Activated T-cell treated with anti-CD3 and anti-CD28 coated beads, Interleukin-2, amount 50 U/mL, for 72 hours (primary cell): ENCODE measurements around the gene SRGAP1. TPM values are rescaled to one million over a fixed set of nuclear protein-coding genes. Genes with fewer than 3 reads are reported as not detected.

ENCODE experiments used
- ATAC-seq, 2 donors: fragments of 150-1000 bp; cut with Tn5 transposase; replicated peaks in 1 of 2; 2 replicates each; pipeline ENCODE4 v1.10.0; 2021; ENCODE audit warnings: moderate library complexity in 2 of 2, mild to moderate bottlenecking in 1 of 2
- DNase-seq, 2 donors: peaks; one replicate each; pipeline ENCODE4 v3.0.0; 2021 to 2022; ENCODE audit warnings: mixed read lengths in 1 of 2
- H3K27ac Mint-ChIP-seq: one replicate; pipeline ENCODE4 v1.8.0; 2022; ENCODE audit warnings: mild to moderate bottlenecking, moderate library complexity, mixed read lengths
- H3K27me3 Mint-ChIP-seq: one replicate; pipeline ENCODE4 v1.8.0; 2022; ENCODE audit warnings: low read depth, mixed read lengths
- H3K36me3 Mint-ChIP-seq, 2 donors: one replicate each; pipeline ENCODE4 v1.8.0; 2022; ENCODE audit warnings: mixed read lengths in 2 of 2, mild to moderate bottlenecking in 1 of 2; ENCODE audit not compliant: insufficient read depth in 2 of 2
- H3K4me1 Mint-ChIP-seq: one replicate; pipeline ENCODE4 v1.8.0; 2022; ENCODE audit warnings: low read depth, mixed read lengths
- H3K4me3 Mint-ChIP-seq, 2 donors: one replicate each; pipeline ENCODE4 v1.8.0; 2022; ENCODE audit warnings: mild to moderate bottlenecking in 2 of 2, mixed read lengths in 2 of 2, moderate library complexity in 2 of 2
- H3K9me3 Mint-ChIP-seq, 2 donors: one replicate each; pipeline ENCODE4 v1.8.0; 2022; ENCODE audit warnings: mixed read lengths in 2 of 2
- total RNA-seq, 2 donors: library from RNA; stranded (reverse); gene quantifications; one replicate each; pipeline ENCODE4 v1.2.3, GENCODE V29; 2022

Gene SRGAP1
- total RNA-seq, 2 donors from 2014 or later: 0.02 to 0.19 TPM

- no peak overlapping the region for H3K4me3 Mint-ChIP-seq
- H3K4me1 Mint-ChIP-seq: no peaks in the 10 kb centered on the region
- no peaks in the 10 kb centered on the region for H3K9me3 Mint-ChIP-seq
- H3K27ac Mint-ChIP-seq: no peak overlapping the region
- ATAC-seq: no peak
- peaks cover 5% of the 10 kb centered on the region for H3K27me3 Mint-ChIP-seq
- H3K36me3 Mint-ChIP-seq: no peaks in the 10 kb centered on the region
- DNase-seq: no peak
Measured at GRCh38 chr12:63944034-63944579, 99.6 kb downstream of the SRGAP1 start.

GRCh38 chr12:63944586-63945228, 100.2 kb downstream of the SRGAP1 start:
- DNase-seq (no peak), ATAC-seq (no peak)
- no peaks in the 10 kb centered on the region for H3K9me3 Mint-ChIP-seq
- no peak overlapping the region for H3K4me3 Mint-ChIP-seq
- no peaks in the 10 kb centered on the region for H3K4me1 Mint-ChIP-seq
- H3K27me3 Mint-ChIP-seq: peaks cover 5% of the 10 kb centered on the region
- no peak overlapping the region for H3K27ac Mint-ChIP-seq
- no peaks in the 10 kb centered on the region for H3K36me3 Mint-ChIP-seq

- Mint-ChIP-seq H3K4me1 (no peaks in the 10 kb centered on the region), H3K36me3 (no peaks in the 10 kb centered on the region), H3K4me3 (no peak overlapping the region), H3K27ac (no peak overlapping the region), H3K27me3 (peaks cover 5% of the 10 kb centered on the region), H3K9me3 (no peaks in the 10 kb centered on the region)
- DNase-seq: no peak
- no peak for ATAC-seq
Measured at GRCh38 chr12:63945777-63946176, 101.3 kb downstream of the SRGAP1 start.

GRCh38 chr12:63948211-63948610, 103.7 kb downstream of the SRGAP1 start:
- H3K36me3 Mint-ChIP-seq: no peaks in the 10 kb centered on the region
- no peaks in the 10 kb centered on the region for H3K9me3 Mint-ChIP-seq
- ATAC-seq: no peak
- H3K27me3 Mint-ChIP-seq: peaks cover 12% of the 10 kb centered on the region
- no peak for DNase-seq
- no peaks in the 10 kb centered on the region for H3K4me1 Mint-ChIP-seq
- H3K27ac Mint-ChIP-seq: no peak overlapping the region
- H3K4me3 Mint-ChIP-seq: no peak overlapping the region

GRCh38 chr12:63949902-63950301, 105.4 kb downstream of the SRGAP1 start:
- Mint-ChIP-seq H3K27me3 (peaks cover 12% of the 10 kb centered on the region), H3K27ac (no peak overlapping the region), H3K9me3 (no peaks in the 10 kb centered on the region), H3K36me3 (no peaks in the 10 kb centered on the region), H3K4me3 (no peak overlapping the region), H3K4me1 (no peaks in the 10 kb centered on the region)
- ATAC-seq (no peak), DNase-seq (no peak)

- Mint-ChIP-seq H3K27ac (no peak overlapping the region), H3K9me3 (no peaks in the 10 kb centered on the region), H3K4me3 (no peak overlapping the region), H3K27me3 (peaks cover 7% of the 10 kb centered on the region), H3K36me3 (no peaks in the 10 kb centered on the region), H3K4me1 (no peaks in the 10 kb centered on the region)
- DNase-seq (no peak), ATAC-seq (no peak)
Measured at GRCh38 chr12:63952995-63953394, 108.5 kb downstream of the SRGAP1 start.

GRCh38 chr12:63955831-63956666, 111.5 kb downstream of the SRGAP1 start:
- H3K9me3 Mint-ChIP-seq: no peaks in the 10 kb centered on the region
- ATAC-seq (no peak), DNase-seq (no peak)
- no peaks in the 10 kb centered on the region for H3K36me3 Mint-ChIP-seq
- no peak overlapping the region for H3K4me3 Mint-ChIP-seq
- no peaks in the 10 kb centered on the region for H3K4me1 Mint-ChIP-seq
- H3K27ac Mint-ChIP-seq: no peak overlapping the region
- H3K27me3 Mint-ChIP-seq: peaks cover 7% of the 10 kb centered on the region

GRCh38 chr12:63957496-63957895, 113.0 kb downstream of the SRGAP1 start:
- H3K36me3 Mint-ChIP-seq: no peaks in the 10 kb centered on the region
- no peaks in the 10 kb centered on the region for H3K9me3 Mint-ChIP-seq
- DNase-seq: no peak
- H3K4me3 Mint-ChIP-seq: no peak overlapping the region
- ATAC-seq: no peak
- no peaks in the 10 kb centered on the region for H3K4me1 Mint-ChIP-seq
- no peaks in the 10 kb centered on the region for H3K27me3 Mint-ChIP-seq
- H3K27ac Mint-ChIP-seq: no peak overlapping the region

- H3K27ac Mint-ChIP-seq: no peak overlapping the region
- H3K36me3 Mint-ChIP-seq: no peaks in the 10 kb centered on the region
- ATAC-seq (no peak), DNase-seq (no peak)
- H3K9me3 Mint-ChIP-seq: no peaks in the 10 kb centered on the region
- H3K4me1 Mint-ChIP-seq: no peaks in the 10 kb centered on the region
- no peak overlapping the region for H3K4me3 Mint-ChIP-seq
- no peaks in the 10 kb centered on the region for H3K27me3 Mint-ChIP-seq
Measured at GRCh38 chr12:63958876-63959580, 114.5 kb downstream of the SRGAP1 start.

GRCh38 chr12:63961048-63961447, 116.5 kb downstream of the SRGAP1 start:
- no peak for ATAC-seq
- Mint-ChIP-seq H3K9me3 (no peaks in the 10 kb centered on the region), H3K27me3 (no peaks in the 10 kb centered on the region), H3K4me3 (no peak overlapping the region), H3K4me1 (no peaks in the 10 kb centered on the region), H3K27ac (no peak overlapping the region), H3K36me3 (no peaks in the 10 kb centered on the region)
- DNase-seq: no peak

GRCh38 chr12:63961543-63961942, 117.0 kb downstream of the SRGAP1 start:
- no peak overlapping the region for H3K4me3 Mint-ChIP-seq
- no peak for ATAC-seq
- H3K9me3 Mint-ChIP-seq: no peaks in the 10 kb centered on the region
- no peak overlapping the region for H3K27ac Mint-ChIP-seq
- no peaks in the 10 kb centered on the region for H3K4me1 Mint-ChIP-seq
- no peaks in the 10 kb centered on the region for H3K27me3 Mint-ChIP-seq
- H3K36me3 Mint-ChIP-seq: no peaks in the 10 kb centered on the region
- DNase-seq: no peak

- no peak for DNase-seq
- H3K4me1 Mint-ChIP-seq: no peaks in the 10 kb centered on the region
- H3K9me3 Mint-ChIP-seq: no peaks in the 10 kb centered on the region
Measured at GRCh38 chr12:63963868-63964267, 119.4 kb downstream of the SRGAP1 start.

GRCh38 chr12:63964301-63964700, 119.8 kb downstream of the SRGAP1 start:
- no peaks in the 10 kb centered on the region for H3K4me1 Mint-ChIP-seq
- no peaks in the 10 kb centered on the region for H3K36me3 Mint-ChIP-seq
- H3K27me3 Mint-ChIP-seq: no peaks in the 10 kb centered on the region
- H3K27ac Mint-ChIP-seq: no peak overlapping the region
- H3K9me3 Mint-ChIP-seq: no peaks in the 10 kb centered on the region
- no peak for DNase-seq
- no peak for ATAC-seq
- H3K4me3 Mint-ChIP-seq: no peak overlapping the region

More at GRCh38 chr12:63963868-63964267, 119.4 kb downstream of the SRGAP1 start:
- Mint-ChIP-seq H3K27me3 (no peaks in the 10 kb centered on the region), H3K4me3 (no peak overlapping the region), H3K27ac (no peak overlapping the region), H3K36me3 (no peaks in the 10 kb centered on the region)
- ATAC-seq: no peak
